ENCODE data around the gene TMEM150B.

GRCh38 chr19:55372316-55373081, 47.4 kb upstream of the TMEM150B start:
- no peak for TF ChIP-seq MAX (IDR thresholded peaks at IDR 0.05)
- TF ChIP-seq, protein P1, sequence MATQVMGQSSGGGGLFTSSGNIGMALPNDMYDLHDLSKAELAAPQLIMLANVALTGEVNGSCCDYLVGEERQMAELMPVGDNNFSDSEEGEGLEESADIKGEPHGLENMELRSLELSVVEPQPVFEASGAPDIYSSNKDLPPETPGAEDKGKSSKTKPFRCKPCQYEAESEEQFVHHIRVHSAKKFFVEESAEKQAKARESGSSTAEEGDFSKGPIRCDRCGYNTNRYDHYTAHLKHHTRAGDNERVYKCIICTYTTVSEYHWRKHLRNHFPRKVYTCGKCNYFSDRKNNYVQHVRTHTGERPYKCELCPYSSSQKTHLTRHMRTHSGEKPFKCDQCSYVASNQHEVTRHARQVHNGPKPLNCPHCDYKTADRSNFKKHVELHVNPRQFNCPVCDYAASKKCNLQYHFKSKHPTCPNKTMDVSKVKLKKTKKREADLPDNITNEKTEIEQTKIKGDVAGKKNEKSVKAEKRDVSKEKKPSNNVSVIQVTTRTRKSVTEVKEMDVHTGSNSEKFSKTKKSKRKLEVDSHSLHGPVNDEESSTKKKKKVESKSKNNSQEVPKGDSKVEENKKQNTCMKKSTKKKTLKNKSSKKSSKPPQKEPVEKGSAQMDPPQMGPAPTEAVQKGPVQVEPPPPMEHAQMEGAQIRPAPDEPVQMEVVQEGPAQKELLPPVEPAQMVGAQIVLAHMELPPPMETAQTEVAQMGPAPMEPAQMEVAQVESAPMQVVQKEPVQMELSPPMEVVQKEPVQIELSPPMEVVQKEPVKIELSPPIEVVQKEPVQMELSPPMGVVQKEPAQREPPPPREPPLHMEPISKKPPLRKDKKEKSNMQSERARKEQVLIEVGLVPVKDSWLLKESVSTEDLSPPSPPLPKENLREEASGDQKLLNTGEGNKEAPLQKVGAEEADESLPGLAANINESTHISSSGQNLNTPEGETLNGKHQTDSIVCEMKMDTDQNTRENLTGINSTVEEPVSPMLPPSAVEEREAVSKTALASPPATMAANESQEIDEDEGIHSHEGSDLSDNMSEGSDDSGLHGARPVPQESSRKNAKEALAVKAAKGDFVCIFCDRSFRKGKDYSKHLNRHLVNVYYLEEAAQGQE (IDR thresholded peaks at IDR 0.05; ENCODE audit: low read depth): no peak
- no peak for TF ChIP-seq CTCF (IDR thresholded peaks at IDR 0.05 in 2 of 3, conservative IDR thresholded peaks at IDR 0.05 in 1 of 3; ENCODE audit: borderline replicate concordance in 1 of 3, insufficient read depth in 1 of 3, low read depth in 2 of 3, low read length in 2 of 3)
- no peak for TF ChIP-seq YY1 (IDR thresholded peaks at IDR 0.05; ENCODE audit: extremely low read depth, insufficient replicate concordance, low read depth, low read length)
- no peak for TF ChIP-seq EGR1 (IDR thresholded peaks at IDR 0.05; ENCODE audit: low read depth)
- TF ChIP-seq EZH2 (IDR thresholded peaks at IDR 0.05): no peak
- no peak for TF ChIP-seq EZH2phosphoT487 (IDR thresholded peaks at IDR 0.05; ENCODE audit: borderline replicate concordance)
- no peak for TF ChIP-seq CEBPB (IDR thresholded peaks at IDR 0.05; ENCODE audit: low read depth)
- TF ChIP-seq POLR2A (IDR thresholded peaks at IDR 0.05; ENCODE audit: borderline replicate concordance, extremely low read depth, insufficient read depth, insufficient read length): no peak

Measured in HCT116 (cell line).